HCT116 (cell line): ENCODE measurements around the gene LRRC43. TPM values are rescaled to one million over a fixed set of nuclear protein-coding genes. Genes with fewer than 3 reads are reported as not detected.

Experiments used
- ATAC-seq: fragments of 200-7000 bp; cut with Tn5 transposase; 2 replicates; pipeline ENCODE4 v1.9.1; 2020; ENCODE audit warnings: mild to moderate bottlenecking, moderate library complexity
- BruUV-seq: library from RNA; stranded (reverse); fragments of 400-500 nt; replicated peaks from 2 replicates; lab custom pipeline; 2021; lab: Mats Ljungman, UMichigan
- CTCF ChIA-PET: fragments of 300-600 bp; sonication (Branson Sonifier 250); formaldehyde crosslinking; loops from one replicate; lab custom pipeline; 2021; ENCODE audit warnings: antibody characterized with exemption; lab: Charles Lee
- POLR2A ChIA-PET: fragments of 300-600, 350-600 bp; sonication (Branson Sonifier 250); formaldehyde crosslinking; loops from one replicate; lab custom pipeline; 2021; ENCODE audit warnings: antibody characterized with exemption; lab: Charles Lee
- RAD21 ChIA-PET, 2 experiments: fragments of 300-600 bp; sonication (Branson Sonifier 250); formaldehyde crosslinking; loops; one replicate each; lab custom pipeline; 2023; ENCODE audit warnings: low total read pairs in 2 of 2; ENCODE audit not compliant: uncharacterized antibody in 2 of 2, unreplicated experiment in 2 of 2, low non-redundant PET in 1 of 2; lab: Charles Lee
- DNase-seq: peaks from one replicate; pipeline ENCODE4 v3.0.0-alpha.2; 2010; ENCODE audit warnings: low read depth, low spot score
- H2AFZ ChIP-seq: fragments of 200-600 bp; shearing (Covaris generic), sonication (generic); 2 replicates; pipeline ENCODE4 v1.6.1; 2017; ENCODE audit warnings: low read depth, mixed run types, mixed read lengths, antibody characterized with exemption, low read length; ENCODE audit not compliant: poor library complexity, severe bottlenecking
- H3K27ac ChIP-seq: 2 replicates; pipeline ENCODE4 v1.5.1; 2012; ENCODE audit warnings: low read depth, low read length
- H3K27me3 ChIP-seq: fragments of 200-600 bp; sonication (generic); 2 replicates; pipeline ENCODE4 v1.6.1; 2016; ENCODE audit warnings: mixed run types, low read length, mixed read lengths; ENCODE audit not compliant: insufficient read depth
- H3K36me3 ChIP-seq, 2 experiments: fragments of 200-500 bp in 1 of 2; fragments of 200-600 bp in 1 of 2; sonication (Bioruptor generic) in 1 of 2; sonication (generic) in 1 of 2; 2 replicates each; pipeline versions ENCODE4 v1.5.1 to v1.6.1; 2014 to 2016; ENCODE audit warnings: low read length in 2 of 2, inconsistent platforms in 1 of 2, mixed read lengths in 1 of 2, mixed run types in 1 of 2; ENCODE audit not compliant: insufficient read depth in 2 of 2, control insufficient read depth in 1 of 2
- H3K4me1 ChIP-seq, 2 experiments: fragments of 200-600 bp in 1 of 2; sonication (generic) in 1 of 2; 2 replicates each; pipeline versions ENCODE4 v1.5.1 to v1.6.1; 2012 to 2017; ENCODE audit warnings: low read length in 2 of 2, inconsistent platforms in 1 of 2, mild to moderate bottlenecking in 1 of 2, mixed read lengths in 1 of 2, mixed run types in 1 of 2, moderate library complexity in 1 of 2; ENCODE audit not compliant: insufficient read depth in 2 of 2, control insufficient read depth in 1 of 2
- H3K4me2 ChIP-seq: fragments of 200-600 bp; sonication (generic); 2 replicates; pipeline ENCODE4 v1.6.1; 2017; ENCODE audit warnings: mixed run types, low read length, mixed read lengths
- H3K4me3 ChIP-seq, 2 experiments: fragments of 200-600 bp in 1 of 2; sonication (generic) in 1 of 2; replicated peaks in 1 of 2; 2 replicates each; pipeline ENCODE4 v1.5.1; 2011 to 2016; ENCODE audit warnings: low read length in 2 of 2, control low read depth in 1 of 2, low read depth in 1 of 2, mild to moderate bottlenecking in 1 of 2, mixed read lengths in 1 of 2, mixed run types in 1 of 2
- H3K79me2 ChIP-seq: fragments of 200-600 bp; sonication (generic); 2 replicates; pipeline ENCODE4 v1.6.1; 2017; ENCODE audit warnings: mild to moderate bottlenecking, mixed run types, low read length, moderate library complexity, mixed read lengths; ENCODE audit not compliant: insufficient read depth
- H3K9ac ChIP-seq: fragments of 200-600 bp; sonication (generic); 2 replicates; pipeline ENCODE4 v1.6.1; 2016; ENCODE audit warnings: low read length, mixed read lengths
- H3K9me2 ChIP-seq: fragments of 200-600 bp; sonication (generic), shearing (Covaris generic); 2 replicates; pipeline ENCODE4 v1.6.1; 2017; ENCODE audit warnings: mixed run types, mild to moderate bottlenecking, moderate library complexity; ENCODE audit not compliant: insufficient read depth
- H3K9me3 ChIP-seq, 2 experiments: fragments of 200-500 bp in 1 of 2; fragments of 200-600 bp in 1 of 2; sonication (Bioruptor generic) in 1 of 2; sonication (generic) in 1 of 2; 2 replicates each; pipeline ENCODE4 v1.6.1; 2014 to 2017; ENCODE audit warnings: low read length in 2 of 2, mixed read lengths in 2 of 2, inconsistent platforms in 1 of 2, low read depth in 1 of 2, mild to moderate bottlenecking in 1 of 2, mixed run types in 1 of 2, moderate library complexity in 1 of 2; ENCODE audit not compliant: control insufficient read depth in 1 of 2, insufficient read depth in 1 of 2
- H4K20me1 ChIP-seq: fragments of 200-600 bp; sonication (generic), shearing (Covaris generic); 2 replicates; pipeline ENCODE4 v1.6.1; 2017; ENCODE audit warnings: mixed run types, mild to moderate bottlenecking, moderate library complexity; ENCODE audit not compliant: insufficient read depth
- CBX3 ChIP-seq: IDR thresholded peaks from 2 replicates; pipeline ENCODE4 v1.6.1; 2012; ENCODE audit warnings: low read depth
- EGR1 ChIP-seq: IDR thresholded peaks from 2 replicates; pipeline ENCODE4 v1.6.1; 2012; ENCODE audit warnings: low read depth
- ELF1 ChIP-seq: IDR thresholded peaks from 2 replicates; pipeline ENCODE4 v1.6.1; 2012; ENCODE audit warnings: low read depth, borderline replicate concordance
- EZH2 ChIP-seq: fragments of 200-600 bp; sonication (generic); IDR thresholded peaks from 2 replicates; pipeline ENCODE4 v1.6.1; 2017; ENCODE audit warnings: antibody characterized with exemption, mixed run types
- FOSL1 ChIP-seq: IDR thresholded peaks from 2 replicates; pipeline ENCODE4 v1.6.1; 2012; ENCODE audit warnings: low read depth
- JUND ChIP-seq: IDR thresholded peaks from 2 replicates; pipeline ENCODE4 v1.6.1; 2012
- POLR2A ChIP-seq: IDR thresholded peaks from 2 replicates; pipeline ENCODE4 v1.7.0; 2011; ENCODE audit warnings: borderline replicate concordance; ENCODE audit not compliant: insufficient read depth, insufficient read length; ENCODE audit errors: extremely low read depth
- POLR2AphosphoS5 ChIP-seq: IDR thresholded peaks from 2 replicates; pipeline ENCODE4 v1.6.1; 2011; ENCODE audit warnings: mild to moderate bottlenecking, low read depth, low read length, moderate library complexity
- SIN3A ChIP-seq: IDR thresholded peaks from 2 replicates; pipeline ENCODE4 v1.6.1; 2012; ENCODE audit warnings: low read depth
- SP1 ChIP-seq: IDR thresholded peaks from 2 replicates; pipeline ENCODE4 v1.6.1; 2012; ENCODE audit warnings: low read depth
- TCF7L2 ChIP-seq: IDR thresholded peaks from 2 replicates; pipeline ENCODE4 v1.7.0; 2011; ENCODE audit warnings: borderline replicate concordance, inconsistent platforms; ENCODE audit not compliant: insufficient read depth, insufficient read length; ENCODE audit errors: extremely low read depth
- YY1 ChIP-seq: IDR thresholded peaks from 2 replicates; pipeline ENCODE4 v1.6.1; 2011; ENCODE audit warnings: low read length, low read depth, moderate library complexity, mild to moderate bottlenecking; ENCODE audit not compliant: insufficient replicate concordance; ENCODE audit errors: extremely low read depth
- ZFX ChIP-seq: fragments of 450-650 bp; IDR thresholded peaks from 2 replicates; pipeline ENCODE4 v1.6.1; 2017
- ZNF274 ChIP-seq: fragments of 200-500 bp; sonication (Bioruptor generic); IDR thresholded peaks from 2 replicates; pipeline ENCODE4 v1.6.1; 2014; ENCODE audit warnings: mild to moderate bottlenecking, low read depth, low read length, inconsistent platforms
- intact Hi-C: fragments of 100-400 bp; cut with micrococcal nuclease; formaldehyde crosslinking; loops from 2 replicates; pipeline ENCODE4 v1.10.0; 2022
- total RNA-seq: library from RNA; stranded (reverse); gene quantifications from one replicate; pipeline ENCODE4 v1.2.1, GENCODE V29; 2021; ENCODE audit not compliant: unreplicated experiment
- TF ChIP-seq, protein P1 (sequence below), 3 experiments: fragments of 200-600 bp in 1 of 3; sonication (generic) in 1 of 3; IDR thresholded peaks in 2 of 3; conservative IDR thresholded peaks in 1 of 3; 2 replicates each; pipeline ENCODE4 v1.5.1; 2012 to 2017; ENCODE audit warnings: low read depth in 2 of 3, low read length in 2 of 3, antibody characterized with exemption in 1 of 3, borderline replicate concordance in 1 of 3, control low read depth in 1 of 3, mild to moderate bottlenecking in 1 of 3, mixed read lengths in 1 of 3, mixed run types in 1 of 3, moderate library complexity in 1 of 3; ENCODE audit not compliant: insufficient read depth in 1 of 3
- TF ChIP-seq, protein P2 (sequence below): IDR thresholded peaks from 2 replicates; pipeline ENCODE4 v1.6.1; 2012
- TF ChIP-seq, protein P3 (sequence below): IDR thresholded peaks from 2 replicates; pipeline ENCODE4 v1.6.1; 2012

The LRRC43 gene
- total RNA-seq, 1 experiment from 2014 or later: not detected

DNA sequence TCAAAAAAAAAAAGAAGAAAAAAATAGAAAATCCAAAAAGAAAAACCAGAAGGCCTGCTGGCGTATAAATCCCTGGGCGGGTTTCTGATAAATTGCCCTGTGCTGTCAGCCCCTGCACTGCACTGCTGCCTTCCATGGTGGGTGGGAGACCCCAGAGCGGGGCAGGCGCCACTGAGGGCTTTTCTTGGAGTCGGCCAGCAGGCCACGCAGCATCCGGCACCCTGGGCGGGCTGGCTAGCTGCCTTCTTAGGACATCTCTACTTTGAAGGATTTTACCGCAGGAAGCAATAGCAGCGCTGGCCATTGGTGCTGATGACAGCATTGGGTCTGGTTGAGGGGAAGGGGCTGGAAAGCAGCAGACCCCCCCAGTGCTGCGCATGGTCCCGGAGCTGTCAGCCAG, 38.0 kb upstream of the LRRC43 start:
- no peak overlapping the region for H2AFZ ChIP-seq
- ChIA-PET POLR2A (no interaction called here), CTCF (no interaction called here), RAD21 (no interaction called here)
- H4K20me1 ChIP-seq: no peaks in the 10 kb centered on the region
- H3K9ac ChIP-seq: no peak overlapping the region
- intact Hi-C loops: no loop called here
- H3K9me2 ChIP-seq: no peaks in the 10 kb centered on the region
- H3K27me3 ChIP-seq: no peaks in the 10 kb centered on the region
- TSS peak; percentile 22 for BruUV-seq
- no peak for DNase-seq
- no peaks in the 10 kb centered on the region for H3K9me3 ChIP-seq
- H3K27ac ChIP-seq: no peak overlapping the region
- no peaks in the 10 kb centered on the region for H3K79me2 ChIP-seq
- no peak overlapping the region for H3K4me3 ChIP-seq
- TF ChIP-seq CBX3 (no peak), FOSL1 (no peak), ZFX (no peak), SIN3A (no peak), EGR1 (no peak), YY1 (no peak), JUND (no peak), ZNF274 (no peak), POLR2A (no peak), EZH2 (no peak), POLR2AphosphoS5 (no peak), TCF7L2 (no peak), ELF1 (no peak), SP1 (no peak)
- TF ChIP-seq, protein P1, sequence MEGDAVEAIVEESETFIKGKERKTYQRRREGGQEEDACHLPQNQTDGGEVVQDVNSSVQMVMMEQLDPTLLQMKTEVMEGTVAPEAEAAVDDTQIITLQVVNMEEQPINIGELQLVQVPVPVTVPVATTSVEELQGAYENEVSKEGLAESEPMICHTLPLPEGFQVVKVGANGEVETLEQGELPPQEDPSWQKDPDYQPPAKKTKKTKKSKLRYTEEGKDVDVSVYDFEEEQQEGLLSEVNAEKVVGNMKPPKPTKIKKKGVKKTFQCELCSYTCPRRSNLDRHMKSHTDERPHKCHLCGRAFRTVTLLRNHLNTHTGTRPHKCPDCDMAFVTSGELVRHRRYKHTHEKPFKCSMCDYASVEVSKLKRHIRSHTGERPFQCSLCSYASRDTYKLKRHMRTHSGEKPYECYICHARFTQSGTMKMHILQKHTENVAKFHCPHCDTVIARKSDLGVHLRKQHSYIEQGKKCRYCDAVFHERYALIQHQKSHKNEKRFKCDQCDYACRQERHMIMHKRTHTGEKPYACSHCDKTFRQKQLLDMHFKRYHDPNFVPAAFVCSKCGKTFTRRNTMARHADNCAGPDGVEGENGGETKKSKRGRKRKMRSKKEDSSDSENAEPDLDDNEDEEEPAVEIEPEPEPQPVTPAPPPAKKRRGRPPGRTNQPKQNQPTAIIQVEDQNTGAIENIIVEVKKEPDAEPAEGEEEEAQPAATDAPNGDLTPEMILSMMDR (IDR thresholded peaks at IDR 0.05 in 2 of 3, conservative IDR thresholded peaks at IDR 0.05 in 1 of 3; ENCODE audit: borderline replicate concordance in 1 of 3, insufficient read depth in 1 of 3, low read depth in 2 of 3, low read length in 2 of 3): no peak
- TF ChIP-seq, protein P2, sequence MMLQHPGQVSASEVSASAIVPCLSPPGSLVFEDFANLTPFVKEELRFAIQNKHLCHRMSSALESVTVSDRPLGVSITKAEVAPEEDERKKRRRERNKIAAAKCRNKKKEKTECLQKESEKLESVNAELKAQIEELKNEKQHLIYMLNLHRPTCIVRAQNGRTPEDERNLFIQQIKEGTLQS: no peak
- TF ChIP-seq, protein P3, sequence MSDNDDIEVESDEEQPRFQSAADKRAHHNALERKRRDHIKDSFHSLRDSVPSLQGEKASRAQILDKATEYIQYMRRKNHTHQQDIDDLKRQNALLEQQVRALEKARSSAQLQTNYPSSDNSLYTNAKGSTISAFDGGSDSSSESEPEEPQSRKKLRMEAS: no peak
- H3K36me3 ChIP-seq: peaks cover 7 to 21% of the 10 kb centered on the region in 2 experiments; a peak in 3 of 4 replicates
- no peak overlapping the region for H3K4me2 ChIP-seq
- no peaks in the 10 kb centered on the region for H3K4me1 ChIP-seq
- ATAC-seq: no peak
